ENCODE data around the gene MAPK11.

Gene MAPK11

DNA sequence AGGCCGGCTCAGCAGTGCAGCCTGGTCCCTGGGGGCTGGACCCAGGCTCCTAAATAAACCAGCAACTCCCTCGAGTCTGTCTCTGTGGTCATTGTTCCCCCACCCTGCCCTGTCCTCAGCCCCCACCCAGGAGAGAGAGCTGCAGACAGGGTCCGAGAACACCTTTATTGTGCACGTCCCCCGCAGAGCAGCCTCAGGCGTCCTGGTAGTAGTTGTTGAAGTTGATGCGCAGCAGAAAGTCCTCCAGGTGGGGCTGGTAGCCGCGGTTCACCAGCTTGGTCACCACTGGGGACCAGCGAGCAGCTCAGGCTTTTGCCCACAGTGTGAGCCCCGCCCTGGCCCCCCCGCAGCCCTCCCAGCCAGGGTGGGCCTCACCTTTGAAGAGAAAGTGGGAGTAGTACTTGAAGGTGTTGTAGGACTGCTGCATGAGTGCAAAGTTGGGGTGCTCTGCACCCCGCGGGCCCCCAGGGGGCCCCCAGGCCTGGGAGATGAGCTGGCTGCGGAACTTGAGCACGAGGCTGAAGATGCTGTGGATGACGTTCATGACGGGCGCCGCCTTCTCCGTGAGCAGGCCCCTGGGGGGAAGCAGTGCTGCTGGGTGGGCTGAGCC is 52.5 kb downstream of the MAPK11 start:
- H2AFZ ChIP-seq (ENCODE audit: low read depth, low read length) = no peak overlapping the region
- DNase-seq = no peak
- no peak overlapping the region for H3K14ac ChIP-seq (ENCODE audit: low read length in 2 of 2)

DNA sequence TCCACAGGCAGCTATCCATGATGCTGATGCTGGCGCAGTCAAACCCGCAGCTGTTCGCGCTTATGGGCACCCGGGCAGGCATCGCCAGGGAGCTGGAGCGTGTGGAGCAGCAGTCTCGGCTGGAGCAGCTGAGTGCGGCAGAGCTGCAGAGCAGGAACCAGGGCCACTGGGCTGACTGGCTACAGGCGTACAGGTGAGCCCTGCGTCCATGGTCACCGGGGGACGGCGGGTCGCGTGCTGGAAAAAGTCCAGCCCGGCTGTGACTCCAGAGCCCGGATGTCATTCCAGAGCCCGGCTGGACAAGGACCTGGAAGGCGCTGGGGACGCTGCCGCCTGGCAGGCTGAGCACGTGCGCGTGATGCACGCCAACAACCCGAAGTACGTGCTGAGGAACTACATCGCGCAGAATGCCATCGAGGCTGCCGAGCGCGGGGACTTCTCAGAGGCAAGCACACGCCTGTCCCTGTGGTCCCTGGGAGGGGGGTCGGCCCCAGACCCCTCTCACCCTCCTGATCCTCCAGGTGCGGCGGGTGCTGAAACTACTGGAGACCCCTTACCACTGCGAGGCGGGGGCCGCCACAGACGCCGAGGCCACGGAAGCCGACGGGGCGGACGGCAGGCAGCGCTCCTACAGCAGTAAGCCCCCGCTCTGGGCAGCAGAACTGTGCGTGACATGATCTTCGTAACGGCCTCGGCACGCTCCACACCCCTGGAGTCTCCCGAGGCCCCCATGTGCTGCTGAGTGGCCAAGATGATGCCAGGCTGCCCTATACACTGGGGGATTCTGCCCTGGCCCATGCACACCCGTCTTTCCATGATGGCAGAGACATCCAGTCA is 53.3 kb downstream of the MAPK11 start:
- H3K27me3 ChIP-seq (ENCODE audit: control insufficient read depth in 1 of 2, insufficient read depth in 1 of 2, low read length in 2 of 2) = no peaks in the 10 kb centered on the region
- no peak overlapping the region for H4K91ac ChIP-seq (ENCODE audit: low read length)
- no peak overlapping the region for H3K23ac ChIP-seq (ENCODE audit: low read length in 2 of 2)
- no peak overlapping the region for H2AFZ ChIP-seq (ENCODE audit: low read depth, low read length)
- H3K4ac ChIP-seq (ENCODE audit: low read depth in 1 of 2, low read length in 2 of 2) = no peak overlapping the region
- peaks cover 24% of the 10 kb centered on the region for H3K79me1 ChIP-seq (replicated peaks; ENCODE audit: low read length, poor library complexity, severe bottlenecking)
- H2BK15ac ChIP-seq (ENCODE audit: low read depth, poor library complexity, severe bottlenecking) = no peak overlapping the region
- H2BK120ac ChIP-seq (ENCODE audit: low read depth, low read length) = no peak overlapping the region
- H4K8ac ChIP-seq (ENCODE audit: low read length) = no peak overlapping the region
- no peak overlapping the region for H2AK5ac ChIP-seq (ENCODE audit: low read length, severe bottlenecking)
- H3K9ac ChIP-seq (ENCODE audit: low read length) = no peak overlapping the region
- DNase-seq = no peak
- peaks cover 88 to 93% of the 10 kb centered on the region in 2 experiments for H3K36me3 ChIP-seq (ENCODE audit: control insufficient read depth in 1 of 2, insufficient read depth in 2 of 2, low read depth in 1 of 2, low read length in 2 of 2)
- H3K4me2 ChIP-seq (ENCODE audit: low read length, poor library complexity, severe bottlenecking) = no peak overlapping the region
- no peak overlapping the region for H2BK5ac ChIP-seq (ENCODE audit: low read depth, low read length, poor library complexity, severe bottlenecking)
- WGBS = 98% methylated on average over 57 of the region's 57 CpGs
- peaks cover 8% of the 10 kb centered on the region for H3K4me1 ChIP-seq (ENCODE audit: control insufficient read depth, insufficient read depth, low read depth, low read length)
- H3K4me3 ChIP-seq (ENCODE audit: insufficient read depth in 1 of 2, low read depth in 1 of 2, low read length in 2 of 2) = no peak overlapping the region
- no peak overlapping the region for H3K27ac ChIP-seq (ENCODE audit: low read length, poor library complexity, severe bottlenecking)
- no peak overlapping the region for H2BK12ac ChIP-seq (ENCODE audit: low read length in 2 of 2)
- no peak overlapping the region for H3K14ac ChIP-seq (ENCODE audit: low read length in 2 of 2)
- H3K9me3 ChIP-seq (ENCODE audit: control insufficient read depth, low read length) = no peaks in the 10 kb centered on the region
- H3K18ac ChIP-seq (ENCODE audit: low read depth in 1 of 2, low read length in 2 of 2) = no peak overlapping the region

More for the DNA sequence above, 52.5 kb downstream of the MAPK11 start:
- Histone ChIP-seq H2AK5ac (ENCODE audit: low read length, severe bottlenecking) (no peak overlapping the region), H3K4ac (ENCODE audit: low read depth in 1 of 2, low read length in 2 of 2) (no peak overlapping the region), H4K8ac (ENCODE audit: low read length) (no peak overlapping the region), H3K27ac (ENCODE audit: low read length, poor library complexity, severe bottlenecking) (no peak overlapping the region), H3K9me3 (ENCODE audit: control insufficient read depth, low read length) (no peaks in the 10 kb centered on the region), H3K9ac (ENCODE audit: low read length) (no peak overlapping the region), H2BK120ac (ENCODE audit: low read depth, low read length) (no peak overlapping the region), H3K79me1 (replicated peaks; ENCODE audit: low read length, poor library complexity, severe bottlenecking) (peaks cover 22% of the 10 kb centered on the region), H3K4me3 (ENCODE audit: insufficient read depth in 1 of 2, low read depth in 1 of 2, low read length in 2 of 2) (no peak overlapping the region), H3K23ac (ENCODE audit: low read length in 2 of 2) (no peak overlapping the region), H3K18ac (ENCODE audit: low read depth in 1 of 2, low read length in 2 of 2) (no peak overlapping the region), H3K27me3 (ENCODE audit: control insufficient read depth in 1 of 2, insufficient read depth in 1 of 2, low read length in 2 of 2) (no peaks in the 10 kb centered on the region), H3K36me3 (ENCODE audit: control insufficient read depth in 1 of 2, insufficient read depth in 2 of 2, low read depth in 1 of 2, low read length in 2 of 2) (peaks cover 91 to 93% of the 10 kb centered on the region in 2 experiments), H4K91ac (ENCODE audit: low read length) (no peak overlapping the region), H2BK12ac (ENCODE audit: low read length in 2 of 2) (no peak overlapping the region), H3K4me2 (ENCODE audit: low read length, poor library complexity, severe bottlenecking) (no peak overlapping the region), H2BK15ac (ENCODE audit: low read depth, poor library complexity, severe bottlenecking) (no peak overlapping the region), H3K4me1 (ENCODE audit: control insufficient read depth, insufficient read depth, low read depth, low read length) (peaks cover 10% of the 10 kb centered on the region), H2BK5ac (ENCODE audit: low read depth, low read length, poor library complexity, severe bottlenecking) (no peak overlapping the region)
- 92% methylated on average over 21 of the region's 21 CpGs for WGBS

DNA sequence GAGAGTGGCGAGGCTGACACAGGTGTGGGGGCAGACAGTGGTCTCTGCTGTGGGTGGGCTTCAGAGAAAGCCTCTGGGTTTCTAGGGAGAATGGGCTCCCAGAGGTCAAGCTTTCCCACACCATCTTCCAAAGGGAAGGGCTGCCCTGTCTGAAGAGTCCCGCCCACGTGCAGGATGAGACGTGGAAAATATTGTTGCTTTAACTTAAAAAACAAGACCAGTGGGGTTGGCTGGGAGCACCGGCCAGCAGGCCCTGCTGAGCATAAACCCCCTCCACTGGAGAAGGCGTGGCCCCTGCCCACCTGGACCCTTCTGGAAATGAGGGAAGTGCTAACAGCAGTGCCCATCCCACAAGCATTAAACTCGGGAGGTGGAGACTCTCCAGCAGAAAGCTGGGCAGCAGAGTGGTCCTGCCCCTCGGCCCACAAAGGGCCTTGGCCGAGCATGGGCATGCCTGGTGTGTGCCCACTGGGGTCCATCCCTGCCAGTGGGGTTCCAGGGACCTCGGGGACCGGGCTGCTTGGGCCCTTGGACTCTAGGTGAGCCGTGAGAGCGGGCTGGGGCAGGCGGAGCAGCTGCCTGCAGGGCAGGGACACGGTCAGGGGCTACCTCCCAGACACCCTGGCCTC is 54.0 kb downstream of the MAPK11 start:
- Histone ChIP-seq H3K14ac (ENCODE audit: low read length in 2 of 2) (no peak overlapping the region), H2AK5ac (ENCODE audit: low read length, severe bottlenecking) (no peak overlapping the region), H3K4me1 (ENCODE audit: control insufficient read depth, insufficient read depth, low read depth, low read length) (peaks cover 8% of the 10 kb centered on the region), H3K18ac (ENCODE audit: low read depth in 1 of 2, low read length in 2 of 2) (no peak overlapping the region), H3K27me3 (ENCODE audit: control insufficient read depth in 1 of 2, insufficient read depth in 1 of 2, low read length in 2 of 2) (no peaks in the 10 kb centered on the region), H3K4me3 (ENCODE audit: insufficient read depth in 1 of 2, low read depth in 1 of 2, low read length in 2 of 2) (no peak overlapping the region), H2BK5ac (ENCODE audit: low read depth, low read length, poor library complexity, severe bottlenecking) (no peak overlapping the region), H2AFZ (ENCODE audit: low read depth, low read length) (no peak overlapping the region), H3K9ac (ENCODE audit: low read length) (no peak overlapping the region), H2BK120ac (ENCODE audit: low read depth, low read length) (no peak overlapping the region), H4K91ac (ENCODE audit: low read length) (no peak overlapping the region), H3K79me1 (replicated peaks; ENCODE audit: low read length, poor library complexity, severe bottlenecking) (peaks cover 22% of the 10 kb centered on the region), H3K4ac (ENCODE audit: low read depth in 1 of 2, low read length in 2 of 2) (no peak overlapping the region), H3K9me3 (ENCODE audit: control insufficient read depth, low read length) (no peaks in the 10 kb centered on the region), H3K36me3 (ENCODE audit: control insufficient read depth in 1 of 2, insufficient read depth in 2 of 2, low read depth in 1 of 2, low read length in 2 of 2) (peaks cover 82 to 91% of the 10 kb centered on the region in 2 experiments), H4K8ac (ENCODE audit: low read length) (no peak overlapping the region), H3K4me2 (ENCODE audit: low read length, poor library complexity, severe bottlenecking) (no peak overlapping the region), H2BK12ac (ENCODE audit: low read length in 2 of 2) (no peak overlapping the region), H3K27ac (ENCODE audit: low read length, poor library complexity, severe bottlenecking) (no peak overlapping the region), H2BK15ac (ENCODE audit: low read depth, poor library complexity, severe bottlenecking) (no peak overlapping the region), H3K23ac (ENCODE audit: low read length in 2 of 2) (no peak overlapping the region)
- 93% methylated on average over 15 of the region's 15 CpGs for WGBS
- DNase-seq = no peak
